Suprapubic skin (tissue), 4 donors: ENCODE data around the gene SSR4. TPM values are rescaled to one million over a fixed set of nuclear protein-coding genes. Genes with fewer than 3 reads are reported as not detected.

Source experiments
- DNase-seq, 2 donors: peaks; one replicate each; pipeline ENCODE4 v3.0.0-alpha.2; 2019; ENCODE audit warnings: low spot score in 2 of 2
- H3K27ac ChIP-seq: fragments of 200-600 bp; sonication (generic); one replicate; pipeline ENCODE4 v1.5.1; 2019
- H3K27me3 ChIP-seq: fragments of 200-600 bp; sonication (generic); one replicate; pipeline ENCODE4 v1.5.1; 2019
- H3K36me3 ChIP-seq: fragments of 200-600 bp; sonication (generic); one replicate; pipeline ENCODE4 v1.5.1; 2019
- H3K4me1 ChIP-seq: fragments of 200-600 bp; sonication (generic); one replicate; pipeline ENCODE4 v1.5.1; 2019
- H3K4me3 ChIP-seq: fragments of 200-600 bp; sonication (generic); one replicate; pipeline ENCODE4 v1.5.1; 2019; ENCODE audit warnings: mild to moderate bottlenecking
- H3K9me3 ChIP-seq: fragments of 200-600 bp; sonication (generic); one replicate; pipeline ENCODE4 v1.5.1; 2019
- EP300 ChIP-seq: sonication (generic); formaldehyde crosslinking; IDR thresholded peaks from one replicate; pipeline ENCODE4 v1.6.1; 2017; ENCODE audit warnings: antibody characterized with exemption
- POLR2A ChIP-seq, 2 donors: fragments of 450-650 bp; IDR thresholded peaks; one replicate each; pipeline ENCODE4 v1.6.1; 2017; ENCODE audit warnings: antibody characterized with exemption in 2 of 2, mild to moderate bottlenecking in 2 of 2, moderate library complexity in 2 of 2
- POLR2AphosphoS5 ChIP-seq, 3 donors: sonication (generic); formaldehyde crosslinking; IDR thresholded peaks; one replicate each; pipeline ENCODE4 v1.6.1; 2017; ENCODE audit warnings: antibody characterized with exemption in 3 of 3
- WGBS: methylation state at CpG from one replicate; pipeline ENCODE4 v1.1.5; 2018; 5-methylcytosine and 5-hydroxymethylcytosine counted together
- total RNA-seq, 4 donors: library from RNA; depleted of rRNA; stranded (reverse); fragments of >200 nt; gene quantifications; one replicate each; pipeline ENCODE4 v1.1.0, GENCODE V29; 2016
- TF ChIP-seq, protein P1 (sequence below), 2 donors: fragments of 200-600 bp in 1 of 2; fragments of 450-650 bp in 1 of 2; sonication (generic) in 1 of 2; IDR thresholded peaks; one replicate each; pipeline ENCODE4 v1.5.1; 2016 to 2019; ENCODE audit warnings: antibody characterized with exemption in 2 of 2, mild to moderate bottlenecking in 1 of 2, moderate library complexity in 1 of 2

Gene SSR4
- total RNA-seq, 4 donors from 2014 or later: 86.7 to 200 (median 150) TPM

DNA sequence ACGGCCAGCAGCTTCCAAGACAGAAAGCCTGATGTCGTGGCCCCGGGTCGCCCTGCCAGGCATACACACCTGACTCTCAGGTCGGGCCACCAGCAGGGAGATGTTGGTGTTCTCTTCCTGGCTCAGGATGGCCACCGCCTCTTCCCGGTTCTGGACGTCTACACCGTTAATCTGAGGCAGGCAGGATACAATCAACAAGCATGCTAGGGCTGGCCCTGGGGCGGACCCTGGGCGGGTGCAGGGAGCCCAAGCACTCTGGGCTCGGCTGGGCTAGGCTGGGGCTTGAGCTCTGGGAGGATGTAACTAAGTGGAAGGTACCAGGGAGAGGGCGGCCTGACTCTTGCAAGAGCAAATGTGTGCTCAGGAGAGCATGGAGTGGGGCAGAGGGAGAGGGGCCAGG, 11.0 kb downstream of the SSR4 start:
- Histone ChIP-seq H3K27ac (no peak overlapping the region), H3K9me3 (no peaks in the 10 kb centered on the region), H3K4me3 (no peak overlapping the region), H3K4me1 (no peaks in the 10 kb centered on the region), H3K36me3 (no peaks in the 10 kb centered on the region), H3K27me3 (no peaks in the 10 kb centered on the region)
- no peak for DNase-seq
- 69% methylated on average over 8 of the region's 13 CpGs for WGBS
- TF ChIP-seq EP300: no peak
- no peak for TF ChIP-seq POLR2AphosphoS5 (IDR thresholded peaks at IDR 0.05)
- no peak for TF ChIP-seq POLR2A (IDR thresholded peaks at IDR 0.05)
- TF ChIP-seq, protein P1, sequence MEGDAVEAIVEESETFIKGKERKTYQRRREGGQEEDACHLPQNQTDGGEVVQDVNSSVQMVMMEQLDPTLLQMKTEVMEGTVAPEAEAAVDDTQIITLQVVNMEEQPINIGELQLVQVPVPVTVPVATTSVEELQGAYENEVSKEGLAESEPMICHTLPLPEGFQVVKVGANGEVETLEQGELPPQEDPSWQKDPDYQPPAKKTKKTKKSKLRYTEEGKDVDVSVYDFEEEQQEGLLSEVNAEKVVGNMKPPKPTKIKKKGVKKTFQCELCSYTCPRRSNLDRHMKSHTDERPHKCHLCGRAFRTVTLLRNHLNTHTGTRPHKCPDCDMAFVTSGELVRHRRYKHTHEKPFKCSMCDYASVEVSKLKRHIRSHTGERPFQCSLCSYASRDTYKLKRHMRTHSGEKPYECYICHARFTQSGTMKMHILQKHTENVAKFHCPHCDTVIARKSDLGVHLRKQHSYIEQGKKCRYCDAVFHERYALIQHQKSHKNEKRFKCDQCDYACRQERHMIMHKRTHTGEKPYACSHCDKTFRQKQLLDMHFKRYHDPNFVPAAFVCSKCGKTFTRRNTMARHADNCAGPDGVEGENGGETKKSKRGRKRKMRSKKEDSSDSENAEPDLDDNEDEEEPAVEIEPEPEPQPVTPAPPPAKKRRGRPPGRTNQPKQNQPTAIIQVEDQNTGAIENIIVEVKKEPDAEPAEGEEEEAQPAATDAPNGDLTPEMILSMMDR (IDR thresholded peaks at IDR 0.05): no peak

DNA sequence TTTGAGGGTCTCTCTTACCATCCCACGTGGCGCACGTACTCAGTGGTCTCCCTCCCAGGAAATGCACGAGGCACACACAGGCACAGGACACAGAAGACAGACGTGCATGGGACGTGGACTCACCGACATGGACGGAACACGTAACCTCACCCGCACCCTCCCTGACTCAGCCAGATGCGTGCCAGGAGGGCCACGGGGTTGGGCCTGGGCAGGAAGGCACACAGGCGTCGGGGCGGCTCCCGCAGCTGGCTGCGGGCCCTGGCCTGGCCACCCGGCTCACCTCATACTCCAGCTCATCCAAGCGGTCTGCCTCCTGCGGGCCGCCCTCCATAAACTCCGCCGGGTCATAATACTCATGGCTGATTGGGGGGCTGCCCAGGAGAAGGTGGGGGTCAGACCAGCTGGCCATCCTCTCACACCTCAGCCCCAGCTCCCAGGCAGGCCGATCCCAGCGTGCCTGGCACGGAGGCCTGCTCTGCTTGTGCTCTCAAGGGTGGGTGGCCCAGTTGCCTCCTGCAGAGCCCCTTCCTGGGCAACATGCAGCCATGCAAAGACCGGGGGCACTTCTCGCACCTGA, 12.6 kb downstream of the SSR4 start:
- DNase-seq: no peak
- WGBS: no CpG with 5 or more reads among the region's 28 CpGs
- no peaks in the 10 kb centered on the region for H3K36me3 ChIP-seq
- TF ChIP-seq POLR2AphosphoS5 (IDR thresholded peaks at IDR 0.05) (no peak), EP300 (no peak), POLR2A (IDR thresholded peaks at IDR 0.05) (no peak)
- TF ChIP-seq, protein P1 (IDR thresholded peaks at IDR 0.05): no peak
- H3K27me3 ChIP-seq: no peaks in the 10 kb centered on the region
- no peaks in the 10 kb centered on the region for H3K4me1 ChIP-seq
- no peak overlapping the region for H3K27ac ChIP-seq
- H3K9me3 ChIP-seq: no peaks in the 10 kb centered on the region
- H3K4me3 ChIP-seq: no peak overlapping the region

DNA sequence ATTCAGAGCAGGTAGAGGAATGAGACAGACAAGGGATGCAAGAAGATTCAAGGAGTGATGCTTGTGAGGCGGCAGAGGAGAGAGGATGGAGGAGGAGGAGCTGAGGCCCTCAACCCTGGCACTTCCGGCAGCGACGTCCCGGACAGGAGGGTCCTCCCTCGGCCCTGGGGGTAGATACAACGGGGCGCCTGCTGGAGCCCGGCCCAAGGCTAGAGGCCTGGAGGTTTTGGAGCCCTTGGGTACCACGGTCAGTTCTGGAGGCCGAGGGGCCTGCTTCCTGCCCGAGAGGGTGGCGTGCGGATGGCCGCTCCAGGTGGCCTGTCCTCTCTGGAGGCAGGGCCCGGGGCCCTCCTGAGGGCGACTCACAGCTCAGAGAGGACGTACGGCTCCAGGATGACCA, 13.5 kb downstream of the SSR4 start:
- no peak overlapping the region for H3K27ac ChIP-seq
- WGBS: 90% methylated on average over 13 of the region's 19 CpGs
- H3K36me3 ChIP-seq: no peaks in the 10 kb centered on the region
- no peaks in the 10 kb centered on the region for H3K27me3 ChIP-seq
- H3K4me1 ChIP-seq: no peaks in the 10 kb centered on the region
- TF ChIP-seq POLR2A (IDR thresholded peaks at IDR 0.05) (no peak), POLR2AphosphoS5 (IDR thresholded peaks at IDR 0.05) (no peak), EP300 (no peak)
- TF ChIP-seq, protein P1 (IDR thresholded peaks at IDR 0.05): no peak
- no peak for DNase-seq
- H3K4me3 ChIP-seq: no peak overlapping the region
- no peaks in the 10 kb centered on the region for H3K9me3 ChIP-seq

DNA sequence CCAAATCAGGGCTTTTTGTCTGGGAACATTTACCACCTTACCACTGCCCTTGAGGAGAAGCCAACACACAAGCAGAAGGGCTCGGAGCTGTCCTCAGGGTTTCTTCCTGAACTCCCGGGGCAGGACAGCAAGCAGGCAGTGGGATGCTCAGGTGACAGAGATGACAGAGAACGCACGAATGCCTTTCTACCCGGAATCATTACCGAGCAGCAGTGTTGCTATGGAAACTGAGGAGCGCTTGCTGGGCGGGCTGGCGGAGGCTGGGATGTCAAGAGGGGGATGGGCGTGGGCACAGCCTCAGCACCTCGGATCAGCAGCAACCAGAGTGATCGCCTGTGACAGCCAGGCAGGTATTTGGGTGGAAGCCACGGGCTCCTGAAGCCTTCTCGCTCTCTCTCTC, 17.8 kb downstream of the SSR4 start:
- TF ChIP-seq, protein P1 (IDR thresholded peaks at IDR 0.05): no peak
- TF ChIP-seq EP300: no peak
- no peak for TF ChIP-seq POLR2AphosphoS5 (IDR thresholded peaks at IDR 0.05)
- Histone ChIP-seq H3K36me3 (no peaks in the 10 kb centered on the region), H3K4me3 (no peak overlapping the region), H3K9me3 (no peaks in the 10 kb centered on the region), H3K27ac (no peak overlapping the region), H3K27me3 (no peaks in the 10 kb centered on the region), H3K4me1 (no peaks in the 10 kb centered on the region)
- DNase-seq: no peak
- 67% methylated on average over 11 of the region's 14 CpGs for WGBS

DNA sequence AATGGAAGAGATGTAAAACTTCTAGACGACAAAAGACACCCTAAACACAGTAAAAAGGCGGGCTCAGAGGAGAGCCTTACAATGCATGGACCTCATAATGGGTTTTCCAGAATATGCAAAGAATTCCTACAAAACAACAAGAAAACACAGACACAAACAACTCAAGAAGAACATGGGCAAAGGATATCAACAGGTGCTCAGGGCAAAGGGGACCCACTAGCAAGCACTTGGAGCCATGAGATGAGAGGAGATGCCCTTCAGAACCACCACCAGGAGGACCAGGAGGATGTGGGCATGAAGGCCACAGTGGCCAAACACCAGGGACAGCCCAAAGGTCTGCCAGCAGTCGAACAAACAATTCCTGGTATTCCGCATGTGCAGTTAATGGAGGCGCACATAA, 18.7 kb downstream of the SSR4 start:
- no peak overlapping the region for H3K27ac ChIP-seq
- no peak for DNase-seq
- H3K9me3 ChIP-seq: no peaks in the 10 kb centered on the region
- WGBS: 92% methylated on average over 5 of the region's 5 CpGs
- H3K4me1 ChIP-seq: no peaks in the 10 kb centered on the region
- H3K27me3 ChIP-seq: no peaks in the 10 kb centered on the region
- H3K4me3 ChIP-seq: no peak overlapping the region
- no peaks in the 10 kb centered on the region for H3K36me3 ChIP-seq
- TF ChIP-seq POLR2A (IDR thresholded peaks at IDR 0.05) (no peak), EP300 (no peak), POLR2AphosphoS5 (IDR thresholded peaks at IDR 0.05) (no peak)
- TF ChIP-seq, protein P1 (IDR thresholded peaks at IDR 0.05): no peak
